Activated T-helper 2 cell treated with anti-CD3 and anti-CD28 coated beads, Interferon-gamma antibody, Interleukin-2, Interleukin-4, amounts not matched to agents 10 μg/mL and 5 μg/mL and 100 μg/mL, durations not matched to agents 14 hours and 24 hours and 36 hours (primary cell): ENCODE results near the gene MSRB3. TPM values are rescaled to one million over a fixed set of nuclear protein-coding genes. Genes with fewer than 3 reads are reported as not detected.

Experiments used
- DNase-seq: peaks from one replicate; pipeline ENCODE4 v3.0.0; 2021; ENCODE audit warnings: low spot score
- H3K27ac Mint-ChIP-seq: one replicate; pipeline ENCODE4 v1.8.0; 2021; ENCODE audit warnings: mixed read lengths
- H3K27me3 Mint-ChIP-seq: one replicate; pipeline ENCODE4 v1.8.0; 2021; ENCODE audit warnings: low read depth, mixed read lengths
- H3K36me3 Mint-ChIP-seq: one replicate; pipeline ENCODE4 v1.8.0; 2021; ENCODE audit warnings: low read depth, mixed read lengths
- H3K4me1 Mint-ChIP-seq: one replicate; pipeline ENCODE4 v1.8.0; 2021; ENCODE audit warnings: low read depth, mixed read lengths
- H3K4me3 Mint-ChIP-seq: one replicate; pipeline ENCODE4 v1.8.0; 2021; ENCODE audit warnings: low read depth, mild to moderate bottlenecking, moderate library complexity, mixed read lengths
- H3K9me3 Mint-ChIP-seq: one replicate; pipeline ENCODE4 v1.8.0; 2021; ENCODE audit warnings: mixed read lengths
- intact Hi-C: fragments of 100-400 bp; cut with micrococcal nuclease; formaldehyde crosslinking; loops from one replicate; pipeline ENCODE4 v1.15.1; 2023
- total RNA-seq: library from RNA; stranded (reverse); gene quantifications from 2 replicates; pipeline ENCODE4 v1.2.3, GENCODE V29; 2022

Gene MSRB3
- total RNA-seq, 1 donor from 2014 or later: 0.18 TPM

DNA sequence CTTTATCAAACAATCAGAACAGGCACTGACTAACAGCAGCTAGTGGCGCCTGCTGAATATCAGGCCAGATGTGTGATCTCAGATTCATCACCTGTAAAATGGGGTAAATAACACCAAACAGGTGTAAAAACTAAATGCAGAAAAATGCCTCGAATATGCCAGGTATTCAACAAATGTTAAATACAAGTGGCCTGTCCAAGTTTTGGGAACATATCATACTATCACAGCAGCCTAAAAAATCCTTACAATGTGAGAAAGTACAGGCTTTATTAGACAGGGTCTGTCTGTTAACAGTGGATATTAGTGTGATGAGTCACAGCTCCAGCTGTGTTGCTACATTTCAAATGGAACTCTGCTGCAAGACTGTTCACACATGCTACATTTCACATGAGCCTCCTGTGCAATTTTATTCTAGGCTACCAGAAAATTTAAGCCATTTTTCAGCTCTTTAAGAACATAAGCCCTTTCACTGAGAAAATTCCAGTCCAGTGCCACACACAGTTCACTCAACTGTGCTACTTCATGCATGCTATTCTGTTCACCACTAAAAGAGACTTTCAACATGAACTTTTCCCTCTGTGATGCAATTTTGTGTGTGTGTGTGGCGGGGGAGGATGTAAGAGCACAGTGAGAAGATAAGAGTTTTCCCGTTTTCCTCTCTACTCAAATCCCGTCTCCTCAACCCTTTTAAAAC is 56.7 kb downstream of the MSRB3 start:
- no peaks in the 10 kb centered on the region for H3K9me3 Mint-ChIP-seq
- no peak overlapping the region for H3K27ac Mint-ChIP-seq
- no peak for DNase-seq
- no peaks in the 10 kb centered on the region for H3K36me3 Mint-ChIP-seq
- no peak overlapping the region for H3K4me3 Mint-ChIP-seq
- H3K27me3 Mint-ChIP-seq: peaks cover 5% of the 10 kb centered on the region
- H3K4me1 Mint-ChIP-seq: no peaks in the 10 kb centered on the region
- intact Hi-C loops: no loop called here

DNA sequence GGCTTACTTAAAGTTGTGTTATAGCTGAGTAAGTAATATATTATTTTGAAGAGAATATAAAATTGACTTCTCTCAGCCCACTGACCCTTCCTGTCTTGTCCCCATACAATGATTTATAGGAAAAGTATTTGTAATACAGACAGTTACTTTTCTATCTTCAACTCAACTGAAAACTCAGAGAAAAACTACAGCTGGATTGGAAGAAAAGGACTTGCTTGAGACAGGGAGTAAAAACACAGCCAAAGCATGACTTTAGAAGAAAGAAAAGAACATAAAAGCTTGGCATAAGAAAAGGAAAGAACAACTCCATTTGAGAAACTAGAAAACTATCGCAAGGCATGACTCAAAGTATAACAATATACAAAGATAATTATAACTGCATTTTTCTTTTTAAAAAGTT is 57.5 kb downstream of the MSRB3 start:
- Mint-ChIP-seq H3K4me3 (no peak overlapping the region), H3K9me3 (no peaks in the 10 kb centered on the region), H3K27ac (no peak overlapping the region), H3K36me3 (no peaks in the 10 kb centered on the region), H3K4me1 (no peaks in the 10 kb centered on the region), H3K27me3 (peaks cover 5% of the 10 kb centered on the region)
- DNase-seq: no peak
- intact Hi-C loops: no loop called here

GRCh38 chr12:65339161-65339560 is 60.7 kb downstream of the MSRB3 start:
- no peaks in the 10 kb centered on the region for H3K9me3 Mint-ChIP-seq
- no peaks in the 10 kb centered on the region for H3K36me3 Mint-ChIP-seq
- DNase-seq: no peak
- H3K27me3 Mint-ChIP-seq: peaks cover 3% of the 10 kb centered on the region
- H3K27ac Mint-ChIP-seq: no peak overlapping the region
- H3K4me3 Mint-ChIP-seq: no peak overlapping the region
- H3K4me1 Mint-ChIP-seq: no peaks in the 10 kb centered on the region
- intact Hi-C loops: no loop called here

GRCh38 chr12:65343230-65343629 is 64.7 kb downstream of the MSRB3 start:
- no peaks in the 10 kb centered on the region for H3K9me3 Mint-ChIP-seq
- intact Hi-C loops: no loop called here
- DNase-seq: no peak
- H3K4me3 Mint-ChIP-seq: no peak overlapping the region
- no peaks in the 10 kb centered on the region for H3K4me1 Mint-ChIP-seq
- H3K27me3 Mint-ChIP-seq: peaks cover 3% of the 10 kb centered on the region
- no peak overlapping the region for H3K27ac Mint-ChIP-seq
- H3K36me3 Mint-ChIP-seq: no peaks in the 10 kb centered on the region

DNA sequence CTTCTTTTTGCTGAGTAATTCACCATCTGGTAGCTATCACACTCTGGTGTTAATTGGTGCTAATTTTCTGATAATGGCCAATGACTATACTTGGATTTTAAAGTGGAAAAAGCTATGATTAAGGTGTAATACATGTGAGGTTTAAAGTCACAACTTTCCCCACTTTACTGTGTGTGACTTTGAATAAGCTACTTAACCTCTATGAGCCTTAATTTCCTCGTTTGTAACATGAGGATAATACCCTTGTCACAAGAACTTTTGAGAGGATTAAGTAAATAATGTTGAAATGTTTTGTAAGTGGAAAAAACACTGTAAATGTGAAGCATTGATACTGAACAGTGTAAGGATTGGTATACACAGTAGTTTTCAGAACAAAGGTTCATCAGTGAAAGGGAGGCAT is 65.3 kb downstream of the MSRB3 start:
- Mint-ChIP-seq H3K9me3 (no peaks in the 10 kb centered on the region), H3K4me1 (no peaks in the 10 kb centered on the region), H3K36me3 (no peaks in the 10 kb centered on the region), H3K4me3 (no peak overlapping the region), H3K27ac (no peak overlapping the region), H3K27me3 (peaks cover 3% of the 10 kb centered on the region)
- intact Hi-C loops: no loop called here
- DNase-seq: no peak

DNA sequence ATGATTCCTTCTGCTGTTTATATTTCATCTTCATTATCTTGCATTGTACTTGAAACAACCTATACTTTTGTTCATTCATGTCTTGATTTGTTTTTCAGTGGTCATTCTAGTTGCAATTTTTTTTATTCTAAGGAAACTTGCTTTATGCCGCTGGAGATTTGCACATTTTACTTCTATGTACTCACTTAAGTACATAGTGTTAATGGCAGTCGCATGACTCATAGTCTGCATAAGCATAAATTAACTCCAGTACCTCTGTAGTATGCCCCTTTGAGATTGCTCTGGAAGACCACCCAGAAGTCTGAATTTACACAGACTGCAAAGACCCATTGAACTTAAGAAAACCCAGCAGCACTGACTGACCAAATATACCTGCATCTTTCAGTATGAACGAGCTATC is 77.0 kb downstream of the MSRB3 start:
- no peak for DNase-seq
- Mint-ChIP-seq H3K9me3 (no peaks in the 10 kb centered on the region), H3K27me3 (no peaks in the 10 kb centered on the region), H3K27ac (no peak overlapping the region), H3K36me3 (no peaks in the 10 kb centered on the region), H3K4me1 (no peaks in the 10 kb centered on the region), H3K4me3 (no peak overlapping the region)
- intact Hi-C loops: no loop called here

DNA sequence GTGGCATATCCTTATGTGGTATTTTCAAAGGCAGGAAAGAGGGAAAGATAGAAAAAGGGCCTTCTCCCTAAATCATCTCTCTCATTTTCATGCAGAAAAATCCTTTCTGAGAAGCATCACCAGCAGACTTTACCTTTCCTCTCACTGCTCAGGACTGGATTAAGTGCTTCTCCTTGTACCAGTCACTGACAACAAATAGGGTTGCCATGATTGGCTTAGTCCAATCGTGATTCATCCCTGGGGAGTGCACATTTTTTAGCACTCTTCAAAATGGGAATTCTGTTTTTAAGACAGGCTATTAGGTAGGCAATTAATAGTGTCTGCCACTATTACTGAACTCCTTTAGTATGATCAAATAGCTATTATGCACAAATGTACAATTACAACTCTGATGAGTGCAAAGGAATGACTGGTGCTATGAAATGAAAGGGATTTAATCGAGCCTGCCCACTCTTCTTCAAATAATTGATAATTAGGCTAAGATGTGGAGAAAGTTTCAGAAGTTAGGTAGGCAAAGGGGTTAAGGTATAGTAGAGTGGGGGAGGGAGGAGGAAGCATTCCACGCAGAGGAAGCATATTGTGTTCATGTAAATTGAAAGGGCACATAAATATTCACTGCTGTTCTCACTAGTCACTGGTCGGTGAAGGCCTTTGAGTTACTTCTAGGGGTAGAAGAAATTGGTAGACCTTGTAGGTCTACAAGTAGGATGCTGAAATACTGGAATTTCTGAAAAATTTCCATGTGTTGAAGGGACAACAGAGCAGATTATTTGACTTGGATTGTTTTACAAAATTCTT is 84.0 kb downstream of the MSRB3 start:
- intact Hi-C loops: no loop called here
- no peak for DNase-seq
- no peak overlapping the region for H3K4me3 Mint-ChIP-seq
- H3K9me3 Mint-ChIP-seq: no peaks in the 10 kb centered on the region
- no peaks in the 10 kb centered on the region for H3K36me3 Mint-ChIP-seq
- no peaks in the 10 kb centered on the region for H3K4me1 Mint-ChIP-seq
- H3K27ac Mint-ChIP-seq: no peak overlapping the region
- no peaks in the 10 kb centered on the region for H3K27me3 Mint-ChIP-seq

- Mint-ChIP-seq H3K36me3 (no peaks in the 10 kb centered on the region), H3K27me3 (no peaks in the 10 kb centered on the region), H3K4me3 (no peak overlapping the region), H3K9me3 (no peaks in the 10 kb centered on the region), H3K4me1 (no peaks in the 10 kb centered on the region), H3K27ac (no peak overlapping the region)
- intact Hi-C loops: no loop called here
- no peak for DNase-seq
Measured at GRCh38 chr12:65364046-65364445, 85.6 kb downstream of the MSRB3 start.

GRCh38 chr12:65367396-65367795 is 88.9 kb downstream of the MSRB3 start:
- Mint-ChIP-seq H3K27me3 (no peaks in the 10 kb centered on the region), H3K27ac (no peak overlapping the region), H3K9me3 (no peaks in the 10 kb centered on the region), H3K4me1 (no peaks in the 10 kb centered on the region), H3K36me3 (no peaks in the 10 kb centered on the region), H3K4me3 (no peak overlapping the region)
- intact Hi-C loops: no loop called here
- no peak for DNase-seq

DNA sequence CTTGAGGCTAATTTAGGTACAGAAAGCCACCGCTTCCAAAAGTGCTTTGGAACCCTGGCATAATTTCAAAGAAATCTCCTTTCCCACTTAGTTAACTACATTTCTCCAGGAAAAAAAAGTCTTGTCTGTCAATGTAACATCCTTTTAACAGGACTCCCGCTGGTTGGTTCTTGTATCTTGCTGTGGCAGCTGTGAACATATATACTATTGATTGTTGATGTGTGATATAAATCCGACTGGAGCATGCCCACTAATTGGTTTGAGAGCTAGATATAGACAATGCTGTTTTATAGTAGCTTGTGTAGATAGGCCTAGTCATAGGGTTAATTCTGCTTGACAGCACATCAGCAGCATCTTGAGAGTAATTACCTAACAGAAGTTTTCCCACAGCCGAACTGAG is 89.6 kb downstream of the MSRB3 start:
- intact Hi-C loops: no loop called here
- no peak for DNase-seq
- H3K36me3 Mint-ChIP-seq: no peaks in the 10 kb centered on the region
- H3K27ac Mint-ChIP-seq: no peak overlapping the region
- H3K27me3 Mint-ChIP-seq: no peaks in the 10 kb centered on the region
- no peak overlapping the region for H3K4me3 Mint-ChIP-seq
- H3K9me3 Mint-ChIP-seq: no peaks in the 10 kb centered on the region
- no peaks in the 10 kb centered on the region for H3K4me1 Mint-ChIP-seq

DNA sequence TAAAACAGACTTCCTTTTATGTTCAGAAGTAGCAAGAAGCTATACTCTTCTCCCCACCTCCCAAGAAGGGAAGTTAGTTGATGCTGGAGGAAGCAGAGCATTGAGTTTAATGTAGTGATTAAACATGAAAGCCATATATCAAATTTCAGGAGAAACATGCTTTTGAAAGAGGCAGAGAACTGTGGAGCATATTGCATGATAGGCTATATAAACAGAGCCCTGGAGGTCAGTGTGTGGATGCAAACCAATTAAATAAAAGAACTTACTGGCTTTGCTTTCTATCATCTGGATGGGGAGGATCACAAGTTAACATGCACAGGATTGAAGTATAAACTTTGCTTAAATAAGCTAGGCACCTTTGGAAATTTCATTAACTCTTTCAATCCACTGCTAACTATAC is 94.1 kb downstream of the MSRB3 start:
- Mint-ChIP-seq H3K9me3 (no peaks in the 10 kb centered on the region), H3K27ac (no peak overlapping the region), H3K4me3 (no peak overlapping the region), H3K4me1 (no peaks in the 10 kb centered on the region), H3K36me3 (no peaks in the 10 kb centered on the region), H3K27me3 (no peaks in the 10 kb centered on the region)
- DNase-seq: no peak
- intact Hi-C loops: no loop called here

GRCh38 chr12:65384240-65384639 is 105.8 kb downstream of the MSRB3 start:
- Mint-ChIP-seq H3K4me3 (no peak overlapping the region), H3K27me3 (no peaks in the 10 kb centered on the region), H3K27ac (no peak overlapping the region), H3K4me1 (no peaks in the 10 kb centered on the region), H3K9me3 (no peaks in the 10 kb centered on the region), H3K36me3 (no peaks in the 10 kb centered on the region)
- DNase-seq: no peak
- intact Hi-C loops: no loop called here

DNA sequence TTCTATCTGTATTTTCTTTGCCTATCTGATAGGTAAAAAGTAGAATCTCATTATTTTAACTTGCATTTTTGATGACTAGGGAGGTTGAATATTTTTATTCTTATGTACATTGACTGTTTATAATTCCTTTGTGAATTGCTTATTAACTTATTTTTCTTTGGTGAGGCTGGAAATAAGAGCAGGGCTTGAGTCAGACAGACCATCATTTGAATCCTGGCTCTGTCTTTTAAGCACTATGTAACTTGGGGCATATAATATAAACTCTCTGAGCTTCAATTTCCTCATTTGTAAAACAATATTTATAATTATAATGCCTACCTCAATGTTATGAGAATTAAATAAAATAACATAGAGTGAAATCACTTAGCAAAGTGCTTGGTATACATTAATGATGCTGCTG is 108.9 kb downstream of the MSRB3 start:
- H3K4me3 Mint-ChIP-seq: no peak overlapping the region
- no peaks in the 10 kb centered on the region for H3K9me3 Mint-ChIP-seq
- no peaks in the 10 kb centered on the region for H3K4me1 Mint-ChIP-seq
- H3K27ac Mint-ChIP-seq: no peak overlapping the region
- H3K27me3 Mint-ChIP-seq: no peaks in the 10 kb centered on the region
- H3K36me3 Mint-ChIP-seq: no peaks in the 10 kb centered on the region
- intact Hi-C loops: no loop called here
- DNase-seq: no peak
